Mucosa of rectum (tissue), 2 donors: ENCODE results near the gene CFAP58.
"Not testable (repeated sequence)": the region's sequence is repeated elsewhere in the genome, so short reads cannot be mapped to it uniquely, and the experiment has no call there.

Experiments
- H3K27ac ChIP-seq, 2 donors: one replicate each; pipeline ENCODE4 v1.7.0; 2013; ENCODE audit warnings: inconsistent platforms in 2 of 2, low read depth in 2 of 2, low read length in 2 of 2
- H3K27me3 ChIP-seq, 2 donors: one replicate each; pipeline ENCODE4 v1.7.0; 2013; ENCODE audit warnings: low read length in 2 of 2; ENCODE audit not compliant: control insufficient read depth in 2 of 2, insufficient read depth in 2 of 2
- H3K36me3 ChIP-seq, 2 donors: one replicate each; pipeline ENCODE4 v1.7.0; 2013; ENCODE audit warnings: low read length in 2 of 2; ENCODE audit not compliant: control insufficient read depth in 2 of 2, insufficient read depth in 2 of 2
- H3K4me1 ChIP-seq, 2 donors: one replicate each; pipeline ENCODE4 v1.7.0; 2013; ENCODE audit warnings: low read length in 2 of 2, mild to moderate bottlenecking in 1 of 2; ENCODE audit not compliant: control insufficient read depth in 2 of 2, insufficient read depth in 2 of 2
- H3K4me3 ChIP-seq, 2 donors: one replicate each; pipeline ENCODE4 v1.7.0; 2013; ENCODE audit warnings: low read length in 2 of 2
- H3K9ac ChIP-seq, 2 donors: one replicate each; pipeline ENCODE4 v1.7.0; 2013; ENCODE audit warnings: low read length in 2 of 2, low read depth in 1 of 2, mild to moderate bottlenecking in 1 of 2
- H3K9me3 ChIP-seq, 2 donors: one replicate each; pipeline ENCODE4 v1.7.0; 2013; ENCODE audit warnings: low read length in 2 of 2; ENCODE audit not compliant: control insufficient read depth in 2 of 2
- donor health status: healthy.
- donor health status: Normal muscosa, but diverticular disease.

CFAP58 gene

DNA sequence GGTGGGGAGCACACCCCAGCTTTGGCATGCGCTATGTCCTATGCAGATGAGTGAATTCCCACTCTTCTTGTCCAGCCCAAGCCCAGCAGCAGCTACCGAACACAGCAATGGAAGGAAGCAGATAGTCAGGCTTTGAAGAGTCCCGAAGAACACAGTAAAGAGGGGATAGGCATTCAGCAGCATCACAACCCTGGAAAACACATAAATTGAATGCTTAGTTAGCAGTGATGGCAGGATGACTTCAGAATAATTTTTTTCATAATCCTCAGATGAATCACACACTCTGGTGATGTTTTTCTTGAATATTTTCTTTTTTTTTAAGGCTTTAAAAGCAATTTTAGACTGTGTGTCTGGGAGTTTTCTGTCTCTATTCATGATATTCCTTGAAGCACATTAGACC, 95.8 kb downstream of the CFAP58 start:
- Histone ChIP-seq H3K9me3 (no peaks in the 10 kb centered on the region), H3K36me3 (no peaks in the 10 kb centered on the region), H3K27me3 (no peaks in the 10 kb centered on the region), H3K4me1 (no peaks in the 10 kb centered on the region), H3K27ac (no peak overlapping the region), H3K4me3 (no peak overlapping the region), H3K9ac (no peak overlapping the region)

DNA sequence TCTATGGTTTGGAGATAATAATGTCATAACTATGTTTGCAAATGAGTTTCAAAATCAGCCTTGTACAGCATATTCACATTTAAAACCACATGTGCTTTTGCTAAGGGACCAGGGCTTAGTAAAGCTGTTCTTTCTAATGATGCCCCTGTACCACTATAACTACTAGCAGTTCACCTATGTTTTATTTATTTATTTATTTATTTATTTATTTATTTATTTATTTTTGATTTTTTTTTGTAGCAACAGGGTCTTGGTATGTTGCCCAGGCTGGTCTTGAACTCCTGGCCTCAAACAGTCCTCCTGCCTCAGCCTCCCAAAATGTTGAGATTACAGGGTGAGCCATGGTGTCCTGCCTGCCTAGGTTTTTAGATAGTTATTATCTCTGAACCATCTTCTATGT, 96.9 kb downstream of the CFAP58 start:
- Histone ChIP-seq H3K4me1 (no peaks in the 10 kb centered on the region), H3K9ac (no peak overlapping the region), H3K27me3 (no peaks in the 10 kb centered on the region), H3K4me3 (no peak overlapping the region), H3K36me3 (no peaks in the 10 kb centered on the region), H3K27ac (no peak overlapping the region), H3K9me3 (no peaks in the 10 kb centered on the region)

DNA sequence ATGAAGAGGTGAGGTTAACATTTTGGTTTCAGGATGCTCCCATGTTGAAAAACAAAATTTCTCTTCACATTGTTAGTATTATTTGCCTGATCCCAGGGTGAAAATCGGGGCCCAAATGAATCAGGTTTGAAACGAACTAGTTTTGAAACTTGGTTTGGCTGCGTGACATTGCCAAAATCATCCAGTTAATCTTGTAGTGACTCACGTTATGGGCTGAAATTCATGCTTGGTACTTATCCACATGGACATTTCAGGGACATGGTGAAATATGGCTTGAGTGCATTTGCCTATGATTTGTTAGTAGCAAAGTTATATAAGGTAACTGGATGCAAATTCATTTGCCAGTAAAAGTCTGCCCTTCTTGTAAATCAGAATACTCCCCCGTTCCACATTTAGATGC, 97.3 kb downstream of the CFAP58 start:
- Histone ChIP-seq H3K4me3 (no peak overlapping the region), H3K36me3 (no peaks in the 10 kb centered on the region), H3K9ac (no peak overlapping the region)

DNA sequence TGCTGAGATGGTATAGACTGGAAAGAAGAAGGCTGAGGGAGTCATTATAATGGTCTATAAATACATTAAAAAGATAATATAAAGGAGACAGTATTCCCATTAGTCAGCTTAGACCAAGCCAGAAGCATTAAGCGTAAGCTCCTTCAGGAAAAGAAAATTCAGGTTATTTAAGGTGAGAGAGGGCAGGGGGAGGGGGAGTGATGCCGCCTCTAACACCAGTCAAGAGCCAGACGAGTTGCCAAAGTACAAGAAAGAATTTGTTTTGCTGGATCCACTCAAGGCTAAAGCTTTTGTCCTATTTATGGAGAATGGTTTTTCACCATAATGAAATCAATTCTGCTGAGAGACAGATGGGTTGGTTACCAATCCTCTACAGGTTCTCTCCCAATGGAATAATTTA, 99.3 kb downstream of the CFAP58 start:
- H3K4me3 ChIP-seq, result no peak overlapping the region
- no peaks in the 10 kb centered on the region for H3K36me3 ChIP-seq
- no peak overlapping the region for H3K9ac ChIP-seq
- no peaks in the 10 kb centered on the region for H3K9me3 ChIP-seq
- H3K27ac ChIP-seq, result no peak overlapping the region
- H3K27me3 ChIP-seq, result no peaks in the 10 kb centered on the region
- H3K4me1 ChIP-seq, result no peaks in the 10 kb centered on the region

More for the DNA sequence above, 97.3 kb downstream of the CFAP58 start:
- Histone ChIP-seq H3K27me3 (no peaks in the 10 kb centered on the region), H3K4me1 (no peaks in the 10 kb centered on the region), H3K27ac (no peak overlapping the region), H3K9me3 (no peaks in the 10 kb centered on the region)

DNA sequence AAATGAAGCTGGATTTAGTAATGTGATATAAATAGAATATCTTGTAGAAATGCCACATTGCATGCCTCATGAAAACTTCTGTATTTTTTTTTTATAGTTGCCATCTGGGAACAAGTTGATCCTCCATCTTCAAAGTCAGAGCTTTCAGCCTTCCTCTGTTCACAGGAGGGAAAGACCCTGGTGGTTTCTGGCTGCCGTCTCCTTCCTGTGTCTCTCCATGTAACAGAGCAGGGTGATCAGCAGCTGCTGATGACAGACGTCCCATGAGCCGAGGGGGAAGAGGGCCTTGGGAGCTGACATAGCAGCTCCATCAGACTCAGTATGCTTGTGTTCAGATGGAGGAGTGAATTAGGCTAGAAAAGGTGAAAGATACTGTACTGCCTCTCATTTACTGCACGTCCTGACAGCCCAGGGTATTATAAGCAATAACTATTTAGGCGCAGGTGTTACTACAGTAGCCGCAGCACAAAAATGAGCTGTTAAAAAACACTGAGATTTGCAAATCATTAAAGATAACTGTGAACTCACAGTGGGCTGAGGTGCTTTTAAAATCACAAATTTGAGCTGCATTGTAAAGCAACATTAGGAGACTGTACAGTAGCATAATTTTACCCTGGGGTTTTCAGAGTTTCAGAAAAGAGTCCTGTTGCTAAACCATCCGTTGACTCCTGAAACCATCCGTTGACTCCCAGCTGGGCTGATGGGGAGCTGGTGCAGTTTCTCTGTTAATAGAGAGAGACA, 103.3 kb downstream of the CFAP58 start:
- H3K4me1 ChIP-seq, result no peaks in the 10 kb centered on the region
- no peaks in the 10 kb centered on the region for H3K36me3 ChIP-seq
- H3K9me3 ChIP-seq, result no peaks in the 10 kb centered on the region
- no peak overlapping the region for H3K27ac ChIP-seq
- no peaks in the 10 kb centered on the region for H3K27me3 ChIP-seq
- no peak overlapping the region for H3K9ac ChIP-seq
- no peak overlapping the region for H3K4me3 ChIP-seq

DNA sequence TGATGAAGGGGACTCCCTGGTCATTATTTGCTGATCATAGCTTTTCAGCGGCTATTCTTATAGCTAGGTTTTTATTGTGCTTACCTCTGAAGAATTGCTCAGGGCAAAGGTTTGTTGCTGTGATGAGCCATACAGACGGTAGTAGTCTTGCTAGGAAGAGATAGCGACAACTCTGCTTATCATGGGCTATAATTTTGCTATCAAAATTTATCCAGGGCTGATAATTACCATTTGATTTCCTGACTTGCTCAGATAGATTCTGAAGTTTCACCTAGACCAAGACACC, 103.9 kb downstream of the CFAP58 start:
- Histone ChIP-seq H3K4me1 (no peaks in the 10 kb centered on the region), H3K27ac (no peak overlapping the region), H3K27me3 (no peaks in the 10 kb centered on the region), H3K9me3 (no peaks in the 10 kb centered on the region), H3K4me3 (no peak overlapping the region), H3K36me3 (no peaks in the 10 kb centered on the region), H3K9ac (no peak overlapping the region)

DNA sequence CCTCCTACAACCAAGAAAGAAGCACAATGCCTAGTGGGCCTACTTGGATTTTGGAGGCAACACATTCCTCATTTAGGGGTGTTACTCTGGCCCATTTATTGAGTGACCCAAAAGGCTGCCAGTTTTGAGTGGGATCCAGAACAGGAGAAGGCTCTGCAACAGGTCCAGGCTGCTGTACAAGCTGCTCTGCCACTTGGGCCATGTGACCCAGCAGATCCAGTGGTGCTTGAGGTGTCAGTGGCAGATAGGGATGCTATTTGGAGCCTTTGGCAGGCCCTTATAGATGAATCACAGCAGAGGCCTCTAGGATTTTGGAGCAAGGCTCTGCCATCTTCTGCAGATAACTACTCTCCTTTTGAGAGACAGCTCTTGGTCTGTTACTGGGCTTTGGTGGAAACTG, 111.9 kb downstream of the CFAP58 start:
- not testable (repeated sequence) for H3K36me3 ChIP-seq, H3K9me3 ChIP-seq, H3K4me3 ChIP-seq, H3K9ac ChIP-seq, H3K4me1 ChIP-seq, H3K27me3 ChIP-seq, H3K27ac ChIP-seq

DNA sequence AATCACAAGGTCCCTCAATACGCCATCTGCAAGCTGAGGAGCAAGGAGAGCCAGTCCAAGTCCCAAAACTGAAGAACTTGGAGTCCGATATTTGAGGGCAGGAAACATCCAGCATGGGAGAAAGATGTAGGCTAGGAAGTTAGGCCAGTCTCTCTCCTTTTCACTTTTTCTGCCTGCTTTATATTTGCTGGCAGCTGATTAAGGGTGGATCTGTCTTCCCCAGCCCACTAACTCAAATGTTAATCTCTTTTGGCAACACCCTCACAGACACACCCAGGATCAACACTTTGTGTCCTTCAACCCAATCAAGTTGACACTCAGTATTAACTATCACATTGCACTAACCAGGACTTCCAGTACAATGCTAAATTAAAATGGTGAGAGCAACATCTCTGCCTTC, 115.2 kb downstream of the CFAP58 start:
- H3K9ac ChIP-seq, H3K27ac ChIP-seq, H3K9me3 ChIP-seq, H3K36me3 ChIP-seq, H3K4me1 ChIP-seq, H3K27me3 ChIP-seq, H3K4me3 ChIP-seq: not testable (repeated sequence)

DNA sequence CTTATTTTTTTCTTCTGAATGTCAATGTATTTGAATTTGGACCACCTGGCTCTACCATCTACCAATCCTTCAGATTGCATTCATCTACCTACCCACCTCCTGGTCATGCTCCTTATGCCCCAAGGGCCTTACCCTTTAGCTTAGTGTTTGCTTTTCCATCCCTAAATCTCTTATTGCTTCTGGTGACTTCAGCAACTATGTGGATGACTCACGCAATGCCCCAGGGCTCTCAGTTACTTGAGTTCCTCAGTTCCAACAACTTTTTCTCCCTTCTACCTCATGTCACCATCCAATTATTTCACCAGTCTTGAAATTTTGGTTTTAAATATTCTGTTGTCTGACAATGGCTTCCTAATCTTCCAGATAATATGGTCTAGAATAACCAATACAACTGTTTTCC, 118.9 kb downstream of the CFAP58 start:
- no peak overlapping the region for H3K27ac ChIP-seq
- no peaks in the 10 kb centered on the region for H3K4me1 ChIP-seq
- no peaks in the 10 kb centered on the region for H3K27me3 ChIP-seq
- no peak overlapping the region for H3K4me3 ChIP-seq
- no peaks in the 10 kb centered on the region for H3K36me3 ChIP-seq
- H3K9ac ChIP-seq, result no peak overlapping the region
- no peaks in the 10 kb centered on the region for H3K9me3 ChIP-seq

DNA sequence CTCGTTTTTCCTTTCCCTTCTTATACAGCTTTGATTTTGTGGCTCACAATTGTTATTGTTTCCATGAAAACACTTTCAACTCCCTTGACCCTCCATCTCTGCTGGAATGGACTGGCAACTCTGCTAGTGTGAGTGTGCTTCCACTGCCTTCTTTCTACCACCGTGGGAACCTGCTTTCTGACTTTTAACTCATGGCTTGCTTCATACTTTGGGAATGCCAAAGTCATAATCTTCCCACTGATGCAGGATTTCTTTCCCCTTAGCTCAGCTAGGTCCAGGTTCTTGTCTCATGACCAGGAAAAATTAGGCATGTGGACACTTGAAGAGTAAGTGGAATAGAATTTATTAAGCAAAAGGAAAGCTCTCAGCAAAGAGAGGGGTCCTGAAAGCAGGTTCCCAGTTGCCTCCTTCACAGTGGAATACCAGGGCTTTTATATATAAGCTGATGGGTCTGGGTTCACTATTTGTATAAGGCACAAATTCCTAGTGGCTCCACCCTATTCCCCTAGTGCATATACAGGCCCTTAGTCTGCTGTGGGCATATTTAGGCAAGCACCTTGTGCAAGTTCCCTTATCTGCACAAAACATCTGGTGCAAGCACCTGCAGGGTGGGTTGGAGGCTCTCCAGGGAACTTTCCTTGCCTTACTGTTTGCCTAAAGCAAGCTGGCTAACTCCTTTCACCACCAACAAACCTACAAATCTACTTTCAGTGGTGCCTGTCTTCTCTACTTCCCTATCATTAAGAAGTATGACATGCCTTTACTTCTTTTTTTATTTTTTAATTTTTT, 119.5 kb downstream of the CFAP58 start:
- Histone ChIP-seq H3K4me3 (no peak overlapping the region), H3K36me3 (no peaks in the 10 kb centered on the region), H3K4me1 (no peaks in the 10 kb centered on the region), H3K9me3 (no peaks in the 10 kb centered on the region), H3K27me3 (no peaks in the 10 kb centered on the region), H3K27ac (no peak overlapping the region), H3K9ac (no peak overlapping the region)
